NCI-H1930 (cell line): Measurements from ENCODE around the gene FBXL5.
A peak's percentile ranks its signal among the peaks of the same experiment; 100 is the strongest.
"Not testable (repeated sequence)": the region's sequence is repeated elsewhere in the genome, so short reads cannot be mapped to it uniquely, and the experiment has no call there.

Experiments used
- DNase-seq, 2 experiments: peaks; one replicate each; lab custom pipeline; 2025; lab: John Stamatoyannopoulos, UW

FBXL5 gene

DNA sequence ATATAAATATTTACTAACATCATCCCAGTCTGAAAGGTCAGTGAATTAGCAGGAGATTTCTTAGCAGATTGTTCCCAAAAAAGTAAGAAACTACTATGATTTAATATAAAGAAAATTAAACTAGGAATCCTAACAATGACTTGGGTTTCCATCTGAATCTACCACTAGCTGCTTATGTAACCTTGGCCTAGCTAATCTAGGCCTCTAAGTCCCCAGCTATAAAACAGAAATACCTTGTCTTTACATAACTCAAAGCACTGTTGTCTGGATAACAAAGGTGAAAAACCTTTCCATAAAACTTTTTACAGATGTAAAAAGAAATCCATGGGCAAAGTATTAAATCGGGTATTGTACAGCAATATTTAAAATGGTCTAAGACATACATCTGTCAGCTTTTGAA is 3.0 kb downstream of the FBXL5 start:
- no peak for DNase-seq

DNA sequence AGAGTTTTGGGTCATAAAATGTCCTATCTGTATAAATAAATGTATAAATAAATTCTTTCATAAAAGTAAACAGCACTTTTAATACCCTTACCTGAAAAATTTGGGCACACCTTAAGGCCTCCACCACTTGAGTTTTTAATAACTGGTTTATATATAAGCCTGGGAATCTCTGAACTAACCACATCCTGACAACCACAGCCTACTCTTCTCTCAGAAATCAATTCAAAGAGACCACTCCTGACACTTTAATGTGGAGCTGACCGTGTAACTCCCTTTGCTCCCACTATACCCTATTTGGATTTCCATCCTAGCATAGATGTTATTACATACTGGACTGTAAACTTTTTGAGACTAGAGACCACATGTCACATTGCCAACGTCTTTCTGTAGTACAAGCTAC is 3.5 kb downstream of the FBXL5 start:
- DNase-seq, result no peak

DNA sequence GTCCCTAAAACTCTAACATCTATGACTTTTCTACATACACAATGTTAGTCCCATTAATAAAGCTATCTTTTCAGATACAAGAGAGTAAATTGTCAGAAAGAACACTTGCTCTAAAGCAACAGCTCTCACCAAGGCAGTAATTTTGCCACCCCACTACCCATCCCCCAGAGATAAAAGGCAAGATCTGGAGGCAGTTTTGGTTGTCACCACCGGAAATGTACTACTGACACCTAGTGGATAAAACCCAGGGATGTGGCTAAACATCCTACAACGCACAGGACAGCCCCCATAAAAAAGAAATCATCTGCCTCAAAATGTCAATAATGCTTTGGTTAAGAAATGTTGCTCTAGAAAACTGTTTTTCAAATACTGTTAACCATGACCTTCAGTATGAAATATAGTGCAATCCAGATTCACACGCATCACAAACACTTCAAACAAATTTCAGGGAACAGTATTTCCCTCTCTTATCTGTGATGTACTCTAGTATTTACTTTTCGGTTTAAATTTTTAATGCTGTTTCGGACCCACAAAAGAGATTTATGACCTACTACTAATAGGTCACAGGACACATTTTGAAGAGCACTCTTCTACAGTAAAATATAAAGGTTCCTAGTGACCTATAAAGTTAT is 5.1 kb downstream of the FBXL5 start:
- peak in 1 of 2 experiments; percentile 8 for DNase-seq

DNA sequence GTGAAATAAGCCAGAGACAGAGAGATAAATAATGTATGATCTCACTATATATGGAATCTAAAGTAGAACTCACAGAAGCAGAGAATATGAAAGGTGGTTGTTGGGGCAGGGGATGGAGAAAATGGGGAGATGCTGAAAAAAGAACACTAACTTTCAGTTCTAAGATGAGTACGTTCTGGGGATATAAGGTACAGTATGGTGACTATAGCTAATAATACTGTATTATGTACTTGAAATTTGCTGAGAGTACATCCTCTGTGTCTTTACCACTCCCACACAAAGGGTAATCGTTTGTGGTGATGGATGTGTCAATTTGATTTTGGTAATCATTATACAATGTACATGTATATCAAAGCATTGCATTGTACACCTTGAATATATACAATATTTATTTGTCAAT is 6.6 kb downstream of the FBXL5 start:
- DNase-seq, result peak; percentile 0 to 14

DNA sequence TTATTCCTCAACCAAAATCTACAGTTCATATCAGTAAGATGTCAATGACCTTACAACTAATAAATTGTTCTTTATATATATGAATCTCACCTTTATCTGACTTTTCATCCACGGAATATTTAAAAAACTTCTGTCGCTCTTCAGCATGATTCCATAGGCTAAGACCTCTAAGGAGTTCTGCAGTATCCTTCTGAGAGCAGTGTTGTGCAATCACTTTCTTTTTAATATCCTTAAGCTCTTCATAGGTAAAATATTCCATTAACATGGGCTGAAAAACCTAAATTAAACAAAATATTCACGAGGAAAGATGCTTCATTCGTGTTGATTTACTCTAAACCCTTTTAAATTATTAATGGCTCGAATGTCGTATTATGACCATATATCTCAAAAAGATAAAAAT is 16.7 kb downstream of the FBXL5 start:
- DNase-seq, result no peak

DNA sequence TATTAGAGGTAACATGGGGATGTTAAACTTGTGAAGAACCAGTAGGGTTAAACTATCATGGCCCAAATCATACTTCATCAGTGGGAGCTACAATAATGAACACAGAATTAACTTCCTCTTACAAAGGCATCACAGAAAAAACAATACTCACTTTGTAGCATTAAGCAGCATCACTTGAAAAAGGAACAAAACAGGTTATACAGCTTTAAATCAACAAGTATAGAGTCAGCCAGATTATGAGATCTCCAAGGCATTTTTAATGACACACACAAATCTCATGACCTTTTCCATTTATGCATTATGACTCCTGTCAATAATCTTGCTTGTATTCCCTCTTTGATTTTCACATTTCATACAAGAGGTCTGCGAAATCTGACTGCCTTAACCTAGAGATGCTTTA is 18.3 kb downstream of the FBXL5 start:
- no peak for DNase-seq

DNA sequence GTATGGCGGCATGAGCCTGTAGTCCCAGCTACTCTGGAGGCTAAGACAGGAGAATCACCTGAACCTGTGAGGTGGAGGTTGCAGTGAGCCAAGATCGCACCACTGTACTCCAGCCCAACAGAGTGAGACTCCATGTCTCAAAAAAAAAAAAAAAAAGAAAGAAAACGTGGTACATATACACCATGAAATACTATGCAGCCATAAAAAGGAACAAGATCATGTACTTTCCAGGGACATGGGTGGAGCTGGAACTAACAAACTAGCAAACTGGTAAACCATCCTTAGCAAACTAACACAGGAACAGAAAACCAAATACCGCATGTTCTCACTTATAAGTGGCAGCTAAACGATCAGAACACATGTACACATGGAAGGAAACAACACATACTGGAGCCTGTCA is 37.8 kb downstream of the FBXL5 start:
- DNase-seq, result not testable (repeated sequence)

DNA sequence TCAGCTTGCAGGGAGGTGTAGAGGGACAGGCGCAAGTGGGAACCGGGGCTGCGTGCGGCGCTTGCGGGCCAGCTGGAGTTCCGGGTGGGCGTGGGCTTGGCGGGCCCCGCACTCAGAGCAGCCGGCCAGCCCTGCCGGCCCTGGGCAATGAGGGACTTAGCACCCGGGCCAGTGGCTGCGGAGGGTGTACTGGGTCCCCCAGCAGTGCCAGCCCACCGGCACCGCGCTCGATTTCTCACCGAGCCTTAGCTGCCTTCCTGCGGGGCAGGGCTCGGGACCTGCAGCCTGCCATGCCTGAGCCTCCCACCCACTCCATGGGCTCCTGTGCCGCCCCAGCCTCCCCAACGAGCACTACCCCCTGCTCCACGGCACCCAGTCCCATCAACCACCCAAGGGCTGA is 40.3 kb downstream of the FBXL5 start:
- not testable (repeated sequence) for DNase-seq

DNA sequence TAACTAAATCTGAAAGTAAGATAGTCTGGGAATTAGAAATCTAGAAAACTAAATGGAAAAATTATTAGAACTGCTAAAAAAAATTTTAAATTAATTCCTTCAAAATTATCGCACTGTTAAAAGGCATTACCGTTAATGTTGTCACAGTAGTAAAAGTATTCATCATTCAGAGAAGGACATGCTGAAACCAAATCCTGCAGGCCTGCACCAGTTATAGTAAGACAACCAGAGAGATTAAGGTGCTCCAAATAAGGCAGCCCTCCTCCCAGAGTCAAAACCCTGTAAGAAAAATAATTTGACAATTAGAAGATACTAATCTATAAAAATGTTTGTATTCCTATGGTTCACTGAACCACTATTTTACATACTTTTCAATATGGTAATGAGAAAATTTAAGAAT is 43.0 kb downstream of the FBXL5 start:
- no peak for DNase-seq

DNA sequence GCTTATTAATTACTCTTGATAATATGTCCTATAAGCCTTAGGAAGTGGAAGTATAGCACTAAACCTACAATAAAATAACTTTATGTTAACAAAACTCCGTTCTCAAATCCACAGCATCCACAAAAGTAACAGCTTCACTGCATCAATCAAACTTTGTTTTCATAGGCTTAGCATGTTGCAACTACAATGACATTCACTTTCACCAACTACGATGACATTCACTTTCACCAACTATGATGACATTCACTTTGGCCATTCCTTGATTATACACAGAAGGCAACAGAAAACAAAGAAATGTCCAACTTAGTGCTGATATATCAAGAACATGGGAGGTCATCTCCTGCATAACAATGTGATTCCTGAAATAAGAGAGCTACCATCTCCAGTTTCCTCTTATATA is 44.3 kb downstream of the FBXL5 start:
- no peak for DNase-seq

DNA sequence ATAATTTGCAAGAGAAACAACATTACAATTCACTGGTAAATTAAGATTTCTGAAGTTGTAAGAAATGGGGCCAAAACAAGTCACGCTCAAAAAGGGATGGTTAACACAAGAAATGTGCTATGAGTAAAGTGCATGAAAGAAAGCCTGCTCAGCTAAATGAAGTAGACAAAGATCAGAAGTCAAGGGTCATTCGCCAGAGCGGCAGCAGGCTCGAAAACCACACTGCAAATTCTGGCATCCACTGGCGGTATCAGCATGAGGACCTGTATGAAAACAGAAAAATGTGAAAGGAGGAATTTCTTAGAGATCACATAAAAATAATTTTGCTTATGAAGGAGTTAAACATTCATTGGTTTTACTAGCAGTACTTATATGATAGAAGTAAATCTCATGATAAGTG is 49.6 kb downstream of the FBXL5 start:
- DNase-seq, result no peak

DNA sequence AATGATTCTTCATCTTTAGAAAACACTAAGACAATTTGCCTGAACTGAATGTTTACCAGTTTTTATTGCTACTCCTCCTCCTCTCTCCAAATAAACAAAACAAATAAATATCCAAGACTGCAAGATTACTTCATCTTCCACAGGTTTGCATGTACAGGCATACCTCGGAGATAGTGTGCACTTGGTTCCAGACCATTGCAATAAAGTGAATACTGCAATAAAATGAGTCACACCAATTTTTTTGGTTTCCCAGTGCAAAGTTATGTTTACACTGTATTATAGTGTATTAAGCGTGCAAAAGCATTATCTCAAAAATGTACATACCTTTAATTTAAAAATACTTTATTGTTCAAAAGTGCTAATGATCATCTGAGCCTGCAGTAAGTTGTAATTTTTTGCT is 53.3 kb downstream of the FBXL5 start:
- no peak for DNase-seq

DNA sequence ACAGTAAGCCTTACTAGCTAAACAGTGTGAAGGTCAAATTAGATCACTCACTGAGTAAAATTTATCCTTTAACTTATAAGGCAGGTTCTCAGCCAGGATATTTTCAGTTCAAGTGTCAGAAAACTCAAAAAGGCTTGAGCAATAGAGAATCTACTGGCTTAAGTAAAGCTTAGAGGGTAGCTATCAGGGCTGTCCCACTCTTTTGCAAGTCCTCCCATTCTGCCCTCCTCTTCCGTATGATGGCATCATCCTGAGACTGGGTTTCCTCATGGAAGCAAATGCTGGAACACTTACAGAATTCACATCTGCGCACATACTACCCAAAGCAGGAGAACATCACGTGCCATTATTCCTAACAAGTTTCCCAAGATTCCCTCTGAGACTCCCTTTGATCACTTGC is 55.0 kb downstream of the FBXL5 start:
- no peak for DNase-seq

DNA sequence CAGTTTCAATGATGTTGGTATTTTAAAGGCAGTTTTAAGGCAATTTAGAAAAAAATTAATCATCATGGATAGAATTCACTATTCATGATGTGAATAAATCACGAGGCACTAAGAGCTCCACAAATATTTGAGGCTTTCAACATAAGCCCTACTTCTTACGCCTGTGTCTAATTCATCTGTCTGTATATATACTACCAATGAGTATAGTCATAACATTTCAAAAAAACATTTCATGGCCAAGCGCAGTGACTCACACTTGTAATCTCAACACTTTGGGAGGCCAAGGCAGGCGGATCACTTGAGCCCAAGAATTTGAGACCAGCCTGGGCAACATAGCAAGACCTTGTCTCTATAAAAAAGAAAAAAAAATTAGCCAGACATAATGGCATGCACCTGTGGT is 56.5 kb downstream of the FBXL5 start:
- DNase-seq, result no peak

DNA sequence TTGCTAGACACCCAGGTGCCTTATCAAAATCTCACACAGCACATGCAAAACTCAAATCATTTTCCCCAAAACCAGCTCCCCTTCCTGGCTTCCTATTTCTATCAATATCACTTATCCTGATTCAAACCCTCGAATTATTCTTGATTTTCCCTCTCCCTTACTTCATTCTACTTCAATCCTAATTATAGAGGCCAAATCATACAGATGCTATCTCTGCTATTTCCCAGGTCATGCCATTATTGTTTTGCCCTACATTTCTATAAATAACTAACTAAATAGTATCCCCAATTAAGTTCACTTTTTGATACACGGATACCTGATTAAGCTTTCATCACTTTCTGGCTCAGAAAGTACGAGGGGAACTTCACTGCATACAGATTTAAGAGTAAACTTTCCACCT is 62.4 kb downstream of the FBXL5 start:
- no peak for DNase-seq

DNA sequence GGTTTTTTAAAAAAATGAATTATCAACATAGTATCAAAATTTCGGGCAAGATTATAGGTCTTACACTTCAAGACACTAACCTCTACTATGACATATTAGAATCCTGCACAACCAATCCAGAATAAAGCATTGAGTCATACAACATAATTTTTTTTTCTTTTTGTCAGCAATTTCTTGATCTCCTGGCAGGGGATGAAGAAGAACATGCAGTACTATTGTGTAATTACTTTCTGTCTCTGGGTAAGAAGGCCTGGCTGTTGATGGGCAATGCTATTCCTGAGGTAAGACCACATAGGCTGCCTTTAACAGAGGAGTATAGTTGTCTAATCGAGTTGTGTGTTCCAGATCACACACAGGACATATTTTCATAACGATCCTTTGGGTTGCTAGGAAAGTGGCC is 67.5 kb downstream of the FBXL5 start:
- DNase-seq, result no peak

DNA sequence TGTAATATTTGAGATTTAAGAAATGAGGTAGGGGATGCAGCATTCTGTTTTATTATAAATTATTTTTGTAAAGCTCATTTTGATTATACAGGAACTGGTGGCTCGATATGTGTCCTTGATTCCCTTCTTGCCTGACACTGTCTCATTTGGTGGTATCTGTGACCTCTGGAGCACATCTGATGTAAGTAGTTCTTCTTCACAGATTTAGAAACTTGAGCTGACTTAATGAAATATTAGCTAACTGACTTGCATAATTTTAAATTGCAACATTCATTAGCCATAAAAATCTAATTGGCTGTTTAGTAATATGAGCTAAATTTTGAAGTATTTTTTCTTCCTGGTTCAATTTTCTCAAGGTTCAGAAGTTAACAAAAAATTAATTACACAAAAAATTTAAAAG is 69.1 kb downstream of the FBXL5 start:
- DNase-seq, result no peak

DNA sequence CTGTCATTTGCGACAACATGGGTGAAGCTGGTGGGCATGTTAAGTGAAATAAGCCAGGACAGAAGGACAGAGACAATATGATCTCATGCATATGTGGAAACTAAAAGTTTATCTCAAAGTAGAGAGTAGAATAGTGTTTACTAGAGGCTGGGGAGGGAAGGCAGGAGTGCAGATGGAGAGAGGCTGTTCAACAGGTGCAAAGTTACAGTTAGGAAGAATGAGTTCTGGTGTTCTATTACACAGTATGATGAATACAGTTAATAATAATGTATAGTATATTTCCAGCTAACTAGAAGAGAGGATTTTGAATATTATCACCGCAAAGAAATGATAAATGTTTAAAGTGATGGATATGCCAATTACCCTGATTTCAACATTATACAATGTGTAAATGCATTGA is 69.8 kb downstream of the FBXL5 start:
- no peak for DNase-seq

DNA sequence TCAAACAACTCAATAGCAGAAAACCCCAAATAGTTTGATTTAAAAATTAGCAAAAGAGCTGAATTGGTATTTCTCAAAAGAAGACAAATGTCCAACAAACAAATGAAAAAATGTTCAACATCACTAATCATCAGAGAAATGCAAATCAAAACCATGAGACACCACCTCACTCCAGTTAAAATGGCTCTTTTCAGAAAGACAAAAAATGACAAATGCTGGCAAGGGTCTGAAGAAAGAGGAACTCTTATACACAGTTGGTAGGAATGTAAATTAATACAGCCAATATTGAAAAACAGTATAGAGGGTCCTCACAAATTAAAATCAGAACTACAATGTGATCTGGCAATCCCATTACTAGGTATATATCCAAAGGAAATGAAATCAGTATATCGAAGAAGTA is 70.4 kb downstream of the FBXL5 start:
- no peak for DNase-seq

DNA sequence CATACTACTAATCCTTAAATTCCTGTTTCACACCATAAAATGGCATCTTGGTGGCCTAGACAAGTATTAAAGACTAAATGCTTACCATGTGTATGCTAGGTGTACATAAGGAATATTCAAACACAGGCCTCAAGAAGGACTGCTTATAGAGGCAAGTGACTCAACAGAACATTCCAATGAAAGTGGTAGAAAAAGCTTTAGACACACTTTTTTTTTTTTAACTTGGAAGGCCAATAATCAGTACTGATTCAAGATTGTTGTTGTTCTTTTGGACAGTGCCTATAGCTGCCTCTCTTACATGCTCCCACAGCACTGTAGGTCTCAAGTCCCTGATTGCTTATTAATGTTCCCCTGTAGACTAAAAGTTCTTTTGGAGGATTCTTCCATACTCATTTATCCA is 77.6 kb downstream of the FBXL5 start:
- no peak for DNase-seq

DNA sequence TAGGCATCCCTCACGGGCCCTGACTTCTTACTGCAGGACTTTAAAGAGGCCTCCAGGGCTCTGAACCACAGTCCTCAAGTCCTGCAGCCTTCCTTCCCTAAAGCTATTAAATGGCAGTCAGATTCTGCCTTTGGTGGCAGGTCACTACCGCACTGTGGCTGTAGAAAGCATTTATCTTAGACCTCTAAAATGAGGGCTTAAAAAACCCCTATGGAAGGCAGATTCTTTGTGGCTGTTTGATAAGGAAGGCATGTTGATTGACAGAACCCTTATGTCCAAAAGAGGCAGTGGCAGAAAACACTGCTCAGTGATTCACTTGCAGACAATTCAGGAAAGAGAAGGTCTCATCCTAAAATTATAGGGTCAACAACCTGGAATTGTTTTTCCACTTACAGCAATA is 79.2 kb downstream of the FBXL5 start:
- no peak for DNase-seq

DNA sequence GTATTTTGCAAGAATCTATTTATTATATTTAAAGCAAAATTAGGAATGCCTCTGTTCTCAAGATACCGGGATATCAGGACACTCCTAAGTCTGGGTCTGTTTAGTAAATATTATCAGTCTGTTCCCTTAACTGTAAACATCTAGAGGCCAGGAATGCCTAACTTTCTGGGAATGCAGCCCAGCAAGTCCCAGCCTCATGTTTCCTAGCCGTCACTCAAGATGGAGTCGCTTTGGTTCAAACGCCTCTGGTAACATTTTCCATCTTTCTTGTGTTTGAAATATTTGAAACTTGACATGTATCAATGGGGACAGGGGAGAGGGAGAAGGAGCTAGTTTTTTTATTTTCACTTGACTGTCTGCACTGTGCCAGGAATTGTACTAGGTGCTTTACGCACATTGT is 85.4 kb downstream of the FBXL5 start:
- no peak for DNase-seq

DNA sequence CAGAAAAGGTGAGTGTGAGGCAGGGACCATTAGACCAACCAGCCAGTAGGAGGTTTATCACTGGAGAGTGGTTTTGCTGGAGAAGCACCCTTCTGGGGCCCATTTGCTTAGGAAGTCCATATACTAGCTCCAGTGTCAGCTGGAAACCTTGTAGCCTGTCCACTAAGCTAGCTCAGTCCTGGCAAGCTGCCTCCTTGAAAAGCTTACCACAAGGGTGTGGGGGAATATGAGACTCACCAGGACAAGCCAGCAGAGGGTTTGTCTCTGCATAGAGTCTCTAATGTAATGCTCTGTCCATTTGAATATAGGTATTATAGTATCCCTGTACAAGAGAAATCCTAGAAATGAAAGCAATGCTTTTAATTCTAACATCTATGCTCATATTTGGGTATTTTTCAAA is 86.3 kb downstream of the FBXL5 start:
- no peak for DNase-seq

DNA sequence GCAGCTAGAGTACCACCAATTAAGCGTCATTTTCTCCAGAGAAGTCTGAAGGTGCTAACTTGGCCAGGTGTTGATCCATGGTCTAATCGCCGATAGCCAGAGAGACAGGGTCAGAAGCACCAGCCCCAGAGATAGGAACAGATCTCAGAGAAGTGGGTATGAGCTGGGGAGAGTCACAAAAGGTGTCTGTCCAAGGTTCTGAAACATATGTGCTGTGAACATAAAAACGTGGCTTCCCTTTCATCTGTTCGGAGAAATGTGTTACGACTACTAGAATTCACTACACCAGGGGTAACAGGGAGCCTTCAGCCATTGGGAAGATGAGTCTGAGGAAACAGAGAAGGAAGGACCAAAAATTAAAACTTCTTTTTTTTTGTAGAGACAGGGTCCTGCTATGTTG is 91.3 kb downstream of the FBXL5 start:
- DNase-seq, result no peak

DNA sequence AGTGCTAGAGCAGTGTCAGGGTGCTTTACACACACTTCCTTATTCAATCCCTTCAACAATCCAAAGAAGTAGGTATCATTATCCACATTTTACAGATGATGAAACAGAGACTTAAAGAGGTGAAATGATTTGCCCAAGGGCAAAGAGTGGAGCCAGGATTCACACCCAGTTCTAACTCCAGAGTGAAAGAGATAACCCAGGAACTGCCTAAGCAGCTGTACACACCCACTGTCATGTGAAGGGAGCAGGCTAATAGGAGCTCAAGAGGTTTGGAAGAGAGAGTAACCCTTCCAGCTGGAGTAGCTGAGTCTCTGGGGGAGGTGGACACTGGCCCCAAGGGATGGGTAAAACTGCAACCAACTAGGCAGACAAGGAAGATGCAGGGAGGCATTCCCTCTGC is 92.5 kb downstream of the FBXL5 start:
- no peak for DNase-seq
